Mesenchymal stem cell (in vitro differentiated cells and primary cell): ENCODE measurements around the gene GIPC2.
A peak's percentile ranks its signal among the peaks of the same experiment; 100 is the strongest.

Experiments
- DNase-seq: peaks from one replicate; pipeline ENCODE4 v3.0.0-alpha.2; 2013
- H2AFZ ChIP-seq: one replicate; pipeline ENCODE4 v1.6.1; 2013; ENCODE audit warnings: low read depth, mild to moderate bottlenecking, control low read depth, inconsistent platforms, low read length, moderate library complexity
- H2AK5ac ChIP-seq: 2 replicates; pipeline ENCODE4 v1.6.1; 2013; ENCODE audit warnings: low read length, moderate library complexity, mild to moderate bottlenecking, inconsistent platforms; ENCODE audit not compliant: severe bottlenecking
- H2BK120ac ChIP-seq: one replicate; pipeline ENCODE4 v1.6.1; 2013; ENCODE audit warnings: low read depth, mild to moderate bottlenecking, inconsistent platforms, low read length, moderate library complexity
- H2BK12ac ChIP-seq, 2 experiments: one replicate each; pipeline ENCODE4 v1.6.1; 2013; ENCODE audit warnings: inconsistent platforms in 2 of 2, low read length in 2 of 2, mild to moderate bottlenecking in 2 of 2, moderate library complexity in 2 of 2, control low read depth in 1 of 2
- H2BK15ac ChIP-seq: one replicate; pipeline ENCODE4 v1.6.1; 2013; ENCODE audit warnings: mild to moderate bottlenecking, low read depth, inconsistent platforms; ENCODE audit not compliant: poor library complexity, severe bottlenecking
- H2BK5ac ChIP-seq: 2 replicates; pipeline ENCODE4 v1.6.1; 2013; ENCODE audit warnings: low read depth, mild to moderate bottlenecking, low read length, control low read depth, inconsistent platforms; ENCODE audit not compliant: poor library complexity, severe bottlenecking
- H3K14ac ChIP-seq, 2 experiments: one replicate each; pipeline ENCODE4 v1.6.1; 2013; ENCODE audit warnings: inconsistent platforms in 2 of 2, low read length in 2 of 2, control low read depth in 1 of 2, mild to moderate bottlenecking in 1 of 2, moderate library complexity in 1 of 2
- H3K18ac ChIP-seq, 2 experiments: one replicate each; pipeline ENCODE4 v1.6.1; 2013; ENCODE audit warnings: inconsistent platforms in 2 of 2, low read length in 2 of 2, control low read depth in 1 of 2, low read depth in 1 of 2, mild to moderate bottlenecking in 1 of 2
- H3K23ac ChIP-seq, 2 experiments: one replicate each; pipeline ENCODE4 v1.6.1; 2013; ENCODE audit warnings: inconsistent platforms in 2 of 2, low read length in 2 of 2, mild to moderate bottlenecking in 2 of 2, moderate library complexity in 2 of 2, control low read depth in 1 of 2
- H3K27ac ChIP-seq: 2 replicates; pipeline ENCODE4 v1.5.1; 2013; ENCODE audit warnings: mild to moderate bottlenecking, moderate library complexity, low read length, control low read depth, inconsistent platforms; ENCODE audit not compliant: poor library complexity, severe bottlenecking
- H3K27me3 ChIP-seq, 2 experiments: 2 replicates each; pipeline versions ENCODE4 v1.6.1 to v1.7.0; 2013; ENCODE audit warnings: low read length in 2 of 2, mild to moderate bottlenecking in 2 of 2, moderate library complexity in 2 of 2, control low read depth in 1 of 2, inconsistent platforms in 1 of 2; ENCODE audit not compliant: control insufficient read depth in 1 of 2, insufficient read depth in 1 of 2
- H3K36me3 ChIP-seq, 2 experiments: 2 replicates each; pipeline versions ENCODE4 v1.6.1 to v1.7.0; 2013; ENCODE audit warnings: low read length in 2 of 2, control low read depth in 1 of 2, inconsistent platforms in 1 of 2, low read depth in 1 of 2, mild to moderate bottlenecking in 1 of 2; ENCODE audit not compliant: insufficient read depth in 2 of 2, control insufficient read depth in 1 of 2
- H3K4ac ChIP-seq, 2 experiments: one replicate each; pipeline ENCODE4 v1.6.1; 2013; ENCODE audit warnings: inconsistent platforms in 2 of 2, low read length in 2 of 2, mild to moderate bottlenecking in 2 of 2, moderate library complexity in 2 of 2, control low read depth in 1 of 2, low read depth in 1 of 2
- H3K4me1 ChIP-seq: 2 replicates; pipeline ENCODE4 v1.6.1; 2013; ENCODE audit warnings: low read depth, low read length, control low read depth; ENCODE audit not compliant: control insufficient read depth, insufficient read depth
- H3K4me2 ChIP-seq: 2 replicates; pipeline ENCODE4 v1.6.1; 2013; ENCODE audit warnings: low read length, mild to moderate bottlenecking, inconsistent platforms; ENCODE audit not compliant: poor library complexity, severe bottlenecking
- H3K4me3 ChIP-seq, 2 experiments: 2 replicates each; pipeline versions ENCODE4 v1.5.1 to v1.7.0; 2013; ENCODE audit warnings: low read length in 2 of 2, mild to moderate bottlenecking in 2 of 2, control low read depth in 1 of 2, low read depth in 1 of 2; ENCODE audit not compliant: insufficient read depth in 1 of 2
- H3K79me1 ChIP-seq: replicated peaks from 2 replicates; pipeline ENCODE4 v1.6.1; 2013; ENCODE audit warnings: mild to moderate bottlenecking, control low read depth, low read length, inconsistent platforms; ENCODE audit not compliant: poor library complexity, severe bottlenecking
- H3K9ac ChIP-seq: 2 replicates; pipeline ENCODE4 v1.7.0; 2013; ENCODE audit warnings: mild to moderate bottlenecking, low read length, moderate library complexity
- H3K9me3 ChIP-seq: 2 replicates; pipeline ENCODE4 v1.7.0; 2013; ENCODE audit warnings: mild to moderate bottlenecking, low read length; ENCODE audit not compliant: control insufficient read depth
- H4K8ac ChIP-seq: one replicate; pipeline ENCODE4 v1.6.1; 2013; ENCODE audit warnings: inconsistent platforms, mild to moderate bottlenecking, low read length, moderate library complexity
- H4K91ac ChIP-seq: one replicate; pipeline ENCODE4 v1.6.1; 2013; ENCODE audit warnings: mild to moderate bottlenecking, low read length, inconsistent platforms
- WGBS: methylation state at CpG from one replicate; pipeline ENCODE4 v1.1.7; 2013; ENCODE audit warnings: mixed read lengths; 5-methylcytosine and 5-hydroxymethylcytosine counted together

GIPC2 gene

GRCh38 chr1:78101051-78101450, 55.3 kb downstream of the GIPC2 start:
- Histone ChIP-seq H4K91ac (peak overlapping the region; percentile 52), H3K9me3 (no peaks in the 10 kb centered on the region), H3K4me1 (peaks cover 2% of the 10 kb centered on the region), H3K23ac (no peak overlapping the region), H2BK15ac (no peak overlapping the region), H2BK5ac (no peak overlapping the region), H2AFZ (no peak overlapping the region), H3K4ac (no peak overlapping the region), H3K14ac (no peak overlapping the region), H4K8ac (no peak overlapping the region), H3K79me1 (no peaks in the 10 kb centered on the region), H3K4me2 (no peak overlapping the region), H3K4me3 (no peak overlapping the region), H2BK120ac (no peak overlapping the region), H3K27me3 (no peaks in the 10 kb centered on the region), H3K18ac (peak overlapping the region in 1 of 2 experiments; percentile 4), H3K27ac (peak overlapping the region; percentile 80), H3K9ac (peak overlapping the region; percentile 63), H2BK12ac (peak overlapping the region in 1 of 2 experiments; percentile 9), H3K36me3 (no peaks in the 10 kb centered on the region), H2AK5ac (no peak overlapping the region)
- 89% methylated on average over 2 of the region's 2 CpGs for WGBS
- no peak for DNase-seq

- Histone ChIP-seq H2BK12ac (no peak overlapping the region), H3K27ac (peak overlapping the region; percentile 87), H3K14ac (no peak overlapping the region), H2AFZ (no peak overlapping the region), H3K23ac (no peak overlapping the region), H2BK5ac (no peak overlapping the region), H2BK15ac (no peak overlapping the region), H3K27me3 (no peaks in the 10 kb centered on the region), H4K91ac (no peak overlapping the region), H3K4me2 (no peak overlapping the region), H2AK5ac (no peak overlapping the region), H3K4ac (no peak overlapping the region), H3K4me1 (peaks cover 2% of the 10 kb centered on the region), H3K36me3 (no peaks in the 10 kb centered on the region), H3K9me3 (no peaks in the 10 kb centered on the region), H3K4me3 (peak overlapping the region in 1 of 2 experiments; percentile 5), H3K9ac (peak overlapping the region; percentile 83), H3K79me1 (no peaks in the 10 kb centered on the region), H4K8ac (no peak overlapping the region), H2BK120ac (no peak overlapping the region), H3K18ac (no peak overlapping the region)
- WGBS, result 31% methylated on average over 2 of the region's 2 CpGs
- DNase-seq, result peak; percentile 81
Measured at GRCh38 chr1:78101514-78101913, 55.7 kb downstream of the GIPC2 start.

GRCh38 chr1:78102082-78102481, 56.3 kb downstream of the GIPC2 start:
- Histone ChIP-seq H3K9ac (peak overlapping the region; percentile 83), H2AFZ (no peak overlapping the region), H3K27ac (peak overlapping the region; percentile 87), H4K91ac (no peak overlapping the region), H3K4me3 (peak overlapping the region in 1 of 2 experiments; percentile 5), H2AK5ac (no peak overlapping the region), H3K14ac (no peak overlapping the region), H3K4me1 (peaks cover 2% of the 10 kb centered on the region), H3K27me3 (no peaks in the 10 kb centered on the region), H2BK12ac (no peak overlapping the region), H4K8ac (no peak overlapping the region), H3K4me2 (no peak overlapping the region), H3K4ac (no peak overlapping the region), H3K9me3 (no peaks in the 10 kb centered on the region), H2BK15ac (no peak overlapping the region), H2BK5ac (no peak overlapping the region), H3K23ac (no peak overlapping the region), H3K36me3 (no peaks in the 10 kb centered on the region), H2BK120ac (no peak overlapping the region), H3K18ac (no peak overlapping the region), H3K79me1 (no peaks in the 10 kb centered on the region)
- peak; percentile 67 for DNase-seq
- 17% methylated on average over 1 of the region's 3 CpGs for WGBS

GRCh38 chr1:78102916-78103315, 57.1 kb downstream of the GIPC2 start:
- WGBS, result 72% methylated on average over 1 of the region's 2 CpGs
- no peak overlapping the region for H3K4me3 ChIP-seq
- peak overlapping the region; percentile 19 for H4K8ac ChIP-seq
- no peak overlapping the region for H3K4ac ChIP-seq
- H3K18ac ChIP-seq, result no peak overlapping the region
- H3K14ac ChIP-seq, result no peak overlapping the region
- no peak overlapping the region for H3K4me2 ChIP-seq
- H2BK120ac ChIP-seq, result no peak overlapping the region
- peak overlapping the region; percentile 83 for H3K9ac ChIP-seq
- no peak for DNase-seq
- no peak overlapping the region for H2BK15ac ChIP-seq
- H3K79me1 ChIP-seq, result no peaks in the 10 kb centered on the region
- H3K9me3 ChIP-seq, result no peaks in the 10 kb centered on the region
- H2BK5ac ChIP-seq, result no peak overlapping the region
- H3K27me3 ChIP-seq, result no peaks in the 10 kb centered on the region
- H2AK5ac ChIP-seq, result no peak overlapping the region
- H3K36me3 ChIP-seq, result no peaks in the 10 kb centered on the region
- H3K4me1 ChIP-seq, result peaks cover 2% of the 10 kb centered on the region
- no peak overlapping the region for H3K23ac ChIP-seq
- no peak overlapping the region for H2BK12ac ChIP-seq
- H4K91ac ChIP-seq, result no peak overlapping the region
- no peak overlapping the region for H3K27ac ChIP-seq
- H2AFZ ChIP-seq, result no peak overlapping the region
